Ovary (tissue), 9 donors: Measurements from ENCODE around the gene C13orf46. TPM values are rescaled to one million over a fixed set of nuclear protein-coding genes. Genes with fewer than 3 reads are reported as not detected.

Source experiments
- DNase-seq, 5 donors: peaks; one replicate each; pipeline ENCODE4 v3.0.0-alpha.2; 2019 to 2020
- H3K27ac ChIP-seq, 2 donors: fragments of 200-600 bp; one replicate each; pipeline versions ENCODE4 v1.5.1 to v1.8.0; 2019 to 2022
- H3K27me3 ChIP-seq: fragments of 200-600 bp; one replicate; pipeline ENCODE4 v1.8.0; 2022
- H3K36me3 ChIP-seq: fragments of 200-600 bp; sonication (generic); one replicate; pipeline ENCODE4 v1.5.1; 2019
- H3K4me1 ChIP-seq: one replicate; pipeline ENCODE4 v1.8.1; 2013; ENCODE audit warnings: mild to moderate bottlenecking, moderate library complexity; ENCODE audit not compliant: insufficient read depth
- H3K4me3 ChIP-seq: fragments of 200-600 bp; sonication (generic); one replicate; pipeline ENCODE4 v1.5.1; 2017
- H3K9me3 ChIP-seq, 2 donors: fragments of 200-600 bp in 1 of 2; sonication (generic) in 1 of 2; one replicate each; pipeline versions ENCODE4 v1.5.1 to v1.8.1; 2013 to 2019; ENCODE audit warnings: mild to moderate bottlenecking in 1 of 2, moderate library complexity in 1 of 2
- EP300 ChIP-seq: sonication (generic); formaldehyde crosslinking; IDR thresholded peaks from one replicate; pipeline ENCODE4 v1.6.1; 2017; ENCODE audit warnings: antibody characterized with exemption
- POLR2A ChIP-seq: fragments of 450-650 bp; IDR thresholded peaks from one replicate; pipeline ENCODE4 v1.6.1; 2017; ENCODE audit warnings: antibody characterized with exemption, mild to moderate bottlenecking, moderate library complexity
- WGBS, 3 donors: extraction: QIAGEN DNeasy Blood & Tissue Kit in 1 of 3; methylation state at CpG; one replicate each; pipeline versions ENCODE4 v1.1.5 to v1.1.7; 2013 to 2017; 5-methylcytosine and 5-hydroxymethylcytosine counted together
- intact Hi-C, 4 donors: fragments of 100-400 bp; cut with DNase I; formaldehyde crosslinking; loops; one replicate each; pipeline versions ENCODE4 v1.11.0 to v1.15.1; 2022 to 2023
- polyA plus RNA-seq, 2 donors: library from polyadenylated mRNA; stranded (reverse); fragments of 200-250 nt in 1 of 2; fragments of 350-450 nt in 1 of 2; fragmentation: Illumina TruSeq in 1 of 2; extraction: RNeasy Lipid Tissue Mini Kit (QIAGEN cat#74804) in 1 of 2; gene quantifications; one replicate each; pipeline ENCODE4 v1.2.3, GENCODE V29; 2013 to 2014
- total RNA-seq, 7 donors: library from RNA; depleted of rRNA in 2 of 7; stranded (reverse); fragments of >200 nt in 2 of 7; fragmentation: NEBNext Ultra II Directional in 3 of 7; extraction: Animal tissue kit (Norgen Biotek cat#: 25700) in 3 of 7; gene quantifications; one replicate each; pipeline versions ENCODE4 v1.1.0 to v1.2.4, GENCODE V29; 2016 to 2023
- TF ChIP-seq, protein P1 (sequence below), 3 donors: fragments of 450-650 bp in 2 of 3; fragments of 200-600 bp in 1 of 3; IDR thresholded peaks; one replicate each; pipeline versions ENCODE4 v1.5.1 to v1.8.0; 2016 to 2022; ENCODE audit warnings: antibody characterized with exemption in 3 of 3, mild to moderate bottlenecking in 1 of 3
- donor health status: DM: no; HTN: no; CAD: no; lungs with moderate emphysema.
- donor health status: DM: no; HTN: no; CAD: no.
- donor health status: Bipolar disorder and iron deficiency.
- donor health status: DM: yes; HTN: yes; CAD: no.
- donor health status: DM: no; HTN: no; CAD: no.
- donor health status: DM: yes; HTN: yes; CAD: no.

Gene C13orf46
- total and polyA plus RNA-seq, 9 donors: 0.05 to 2.0 (median 0.50) TPM; not detected in 2

DNA sequence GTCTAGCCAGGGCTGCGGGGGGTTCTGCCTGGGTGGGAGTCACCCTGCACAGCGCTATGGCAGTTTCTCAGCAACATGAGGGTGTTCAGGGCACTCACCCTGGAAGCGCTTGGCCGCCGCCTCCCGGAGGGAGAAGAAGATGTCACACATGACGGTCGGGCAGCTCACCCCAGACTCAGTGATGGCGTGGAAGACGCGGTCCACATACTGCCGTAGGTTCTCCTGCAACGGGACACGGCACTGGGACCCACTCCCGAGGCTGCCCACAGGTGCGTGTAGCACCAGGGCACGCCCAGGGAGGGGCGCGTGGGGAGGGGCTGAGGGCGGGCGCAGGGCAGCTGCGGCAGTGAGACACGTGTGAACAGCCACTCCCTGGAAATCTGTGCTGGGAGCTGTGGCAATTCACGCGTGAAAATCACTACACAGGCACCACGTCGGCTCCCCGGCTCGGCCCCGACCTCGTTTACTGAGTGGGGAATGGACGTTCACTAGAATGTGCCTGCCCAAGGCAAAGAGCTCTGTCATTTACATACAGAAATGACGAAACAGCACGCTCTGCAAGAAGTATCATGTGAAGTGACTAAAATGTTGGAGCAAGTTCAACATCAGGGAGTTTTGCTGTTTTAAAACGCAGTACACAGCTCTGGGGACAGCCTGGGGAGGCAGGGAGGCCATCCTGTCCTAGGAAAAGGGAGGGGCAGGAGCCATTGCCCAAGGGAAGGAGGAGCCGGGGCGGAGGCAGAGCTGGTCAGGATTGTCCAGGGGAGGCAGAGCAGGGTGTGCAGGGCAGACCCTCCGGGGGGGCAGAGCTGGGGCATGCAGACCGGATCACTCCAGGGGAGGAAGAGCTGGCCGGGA is 41.5 kb upstream of the C13orf46 start:
- Histone ChIP-seq H3K27ac (no peak overlapping the region), H3K27me3 (no peaks in the 10 kb centered on the region), H3K9me3 (no peaks in the 10 kb centered on the region), H3K36me3 (no peaks in the 10 kb centered on the region), H3K4me3 (no peak overlapping the region), H3K4me1 (no peaks in the 10 kb centered on the region)
- 92 to 94% (median 93%) methylated on average over 40 of the region's 40 CpGs for WGBS, 3 donors
- no peak for TF ChIP-seq EP300
- TF ChIP-seq POLR2A: no peak
- TF ChIP-seq, protein P1, sequence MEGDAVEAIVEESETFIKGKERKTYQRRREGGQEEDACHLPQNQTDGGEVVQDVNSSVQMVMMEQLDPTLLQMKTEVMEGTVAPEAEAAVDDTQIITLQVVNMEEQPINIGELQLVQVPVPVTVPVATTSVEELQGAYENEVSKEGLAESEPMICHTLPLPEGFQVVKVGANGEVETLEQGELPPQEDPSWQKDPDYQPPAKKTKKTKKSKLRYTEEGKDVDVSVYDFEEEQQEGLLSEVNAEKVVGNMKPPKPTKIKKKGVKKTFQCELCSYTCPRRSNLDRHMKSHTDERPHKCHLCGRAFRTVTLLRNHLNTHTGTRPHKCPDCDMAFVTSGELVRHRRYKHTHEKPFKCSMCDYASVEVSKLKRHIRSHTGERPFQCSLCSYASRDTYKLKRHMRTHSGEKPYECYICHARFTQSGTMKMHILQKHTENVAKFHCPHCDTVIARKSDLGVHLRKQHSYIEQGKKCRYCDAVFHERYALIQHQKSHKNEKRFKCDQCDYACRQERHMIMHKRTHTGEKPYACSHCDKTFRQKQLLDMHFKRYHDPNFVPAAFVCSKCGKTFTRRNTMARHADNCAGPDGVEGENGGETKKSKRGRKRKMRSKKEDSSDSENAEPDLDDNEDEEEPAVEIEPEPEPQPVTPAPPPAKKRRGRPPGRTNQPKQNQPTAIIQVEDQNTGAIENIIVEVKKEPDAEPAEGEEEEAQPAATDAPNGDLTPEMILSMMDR (IDR thresholded peaks at IDR 0.05): no peak
- DNase-seq: no peak
- intact Hi-C loops: loop anchor here in 1 of 4 donors (5.0 kb wide), 1 partner anchor 48 kb away; no protein-coding TSS in a partner anchor

DNA sequence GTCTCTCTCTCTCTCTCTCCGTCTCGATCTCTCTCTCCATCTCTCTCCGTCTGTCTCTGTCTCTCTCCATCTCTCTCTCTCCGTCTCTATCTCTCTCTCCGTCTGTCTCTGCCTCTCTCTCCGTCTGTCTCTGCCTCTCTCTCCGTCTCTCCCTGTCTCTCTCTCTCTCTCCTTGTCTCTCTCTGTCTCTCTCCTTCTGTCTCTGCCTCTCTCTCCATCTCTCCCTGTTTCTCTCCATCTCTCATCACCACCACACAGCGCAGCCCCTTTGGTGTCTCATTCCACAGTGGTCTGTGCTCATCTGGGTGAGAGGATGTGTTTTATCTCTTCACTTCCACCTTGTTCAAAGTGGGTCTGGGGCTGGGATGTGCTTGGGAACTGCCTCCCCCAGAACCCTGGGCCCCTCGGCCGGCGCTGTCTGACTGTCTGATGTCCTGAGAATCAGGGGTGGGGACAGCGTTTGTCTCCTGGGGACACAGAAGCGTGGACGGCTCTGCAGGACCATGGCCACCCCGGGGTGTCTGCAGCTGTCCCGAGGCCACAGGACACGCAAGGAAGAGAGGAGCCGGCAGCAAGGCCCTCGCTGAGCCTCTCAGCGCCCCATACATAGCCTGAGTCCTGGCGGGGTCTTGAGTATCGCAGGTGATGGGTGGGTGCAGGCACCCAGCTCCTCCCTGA is 40.2 kb upstream of the C13orf46 start:
- Histone ChIP-seq H3K27me3 (no peaks in the 10 kb centered on the region), H3K4me3 (no peak overlapping the region), H3K36me3 (no peaks in the 10 kb centered on the region), H3K4me1 (no peaks in the 10 kb centered on the region), H3K27ac (no peak overlapping the region), H3K9me3 (no peaks in the 10 kb centered on the region)
- WGBS, 3 donors: 94 to 95% (median 94%) methylated on average over 22 of the region's 22 CpGs
- intact Hi-C loops: no loop called here
- DNase-seq: no peak
- TF ChIP-seq POLR2A (no peak), EP300 (no peak)
- TF ChIP-seq, protein P1 (IDR thresholded peaks at IDR 0.05): no peak

DNA sequence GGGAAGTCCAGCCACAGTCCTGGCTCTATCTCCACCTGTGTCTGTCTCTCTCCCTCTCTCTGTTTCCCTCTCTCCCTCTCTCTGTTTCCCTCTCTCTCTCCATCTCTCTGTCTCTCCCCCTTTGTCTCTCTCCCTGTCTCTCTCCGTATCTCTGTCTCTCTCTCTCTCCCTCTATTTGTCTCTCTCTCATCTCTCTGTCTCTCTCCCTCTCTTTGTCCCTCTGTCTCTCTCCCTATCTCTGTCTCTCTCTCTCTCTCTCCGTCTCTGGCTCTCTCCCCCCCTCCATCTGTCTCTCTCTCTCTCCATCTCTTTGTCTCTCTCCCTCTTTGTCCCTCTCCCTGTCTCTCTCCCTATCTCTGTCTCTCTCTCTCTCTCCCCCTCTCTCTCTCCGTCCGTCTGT is 39.5 kb upstream of the C13orf46 start:
- Histone ChIP-seq H3K36me3 (no peaks in the 10 kb centered on the region), H3K27me3 (no peaks in the 10 kb centered on the region), H3K27ac (no peak overlapping the region), H3K4me3 (no peak overlapping the region), H3K9me3 (no peaks in the 10 kb centered on the region), H3K4me1 (no peaks in the 10 kb centered on the region)
- 69 to 88% (median 75%) methylated on average over 4 of the region's 4 CpGs for WGBS, 3 donors
- DNase-seq: no peak
- TF ChIP-seq EP300 (no peak), POLR2A (no peak)
- TF ChIP-seq, protein P1 (IDR thresholded peaks at IDR 0.05): no peak
- intact Hi-C loops: no loop called here

DNA sequence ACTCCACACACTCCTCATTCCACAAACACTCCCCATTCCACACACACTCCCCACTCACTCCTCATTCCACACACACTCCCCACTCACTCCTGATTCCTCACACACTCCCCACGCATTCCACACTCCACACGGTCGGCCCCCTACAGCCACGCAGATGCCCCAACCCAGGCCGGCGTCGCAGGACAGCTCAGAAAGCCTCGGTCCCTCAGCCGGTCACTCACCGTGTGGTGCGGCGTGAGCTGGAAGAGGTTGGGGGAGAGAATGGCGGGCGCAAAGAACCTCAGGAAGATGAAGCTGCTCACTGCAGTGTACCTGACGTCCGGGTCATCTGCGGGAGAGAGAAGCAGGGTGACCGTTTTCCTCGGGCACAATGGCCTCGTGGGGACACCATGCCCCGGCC is 39.0 kb upstream of the C13orf46 start:
- TF ChIP-seq, protein P1 (IDR thresholded peaks at IDR 0.05): no peak
- no peak for TF ChIP-seq EP300
- no peak overlapping the region for H3K4me3 ChIP-seq
- no peaks in the 10 kb centered on the region for H3K4me1 ChIP-seq
- WGBS, 3 donors: 90 to 94% (median 92%) methylated on average over 21 of the region's 21 CpGs
- no peaks in the 10 kb centered on the region for H3K36me3 ChIP-seq
- DNase-seq: no peak
- H3K27ac ChIP-seq: no peak overlapping the region
- no peaks in the 10 kb centered on the region for H3K9me3 ChIP-seq
- H3K27me3 ChIP-seq: no peaks in the 10 kb centered on the region
- intact Hi-C loops: no loop called here
